Measurements from ENCODE around the gene PRKAR2B. TPM values are rescaled to one million over a fixed set of nuclear protein-coding genes. Genes with fewer than 3 reads are reported as not detected.

PRKAR2B gene
- total RNA-seq, 1 donor from 2014 or later, result 43.4 TPM

DNA sequence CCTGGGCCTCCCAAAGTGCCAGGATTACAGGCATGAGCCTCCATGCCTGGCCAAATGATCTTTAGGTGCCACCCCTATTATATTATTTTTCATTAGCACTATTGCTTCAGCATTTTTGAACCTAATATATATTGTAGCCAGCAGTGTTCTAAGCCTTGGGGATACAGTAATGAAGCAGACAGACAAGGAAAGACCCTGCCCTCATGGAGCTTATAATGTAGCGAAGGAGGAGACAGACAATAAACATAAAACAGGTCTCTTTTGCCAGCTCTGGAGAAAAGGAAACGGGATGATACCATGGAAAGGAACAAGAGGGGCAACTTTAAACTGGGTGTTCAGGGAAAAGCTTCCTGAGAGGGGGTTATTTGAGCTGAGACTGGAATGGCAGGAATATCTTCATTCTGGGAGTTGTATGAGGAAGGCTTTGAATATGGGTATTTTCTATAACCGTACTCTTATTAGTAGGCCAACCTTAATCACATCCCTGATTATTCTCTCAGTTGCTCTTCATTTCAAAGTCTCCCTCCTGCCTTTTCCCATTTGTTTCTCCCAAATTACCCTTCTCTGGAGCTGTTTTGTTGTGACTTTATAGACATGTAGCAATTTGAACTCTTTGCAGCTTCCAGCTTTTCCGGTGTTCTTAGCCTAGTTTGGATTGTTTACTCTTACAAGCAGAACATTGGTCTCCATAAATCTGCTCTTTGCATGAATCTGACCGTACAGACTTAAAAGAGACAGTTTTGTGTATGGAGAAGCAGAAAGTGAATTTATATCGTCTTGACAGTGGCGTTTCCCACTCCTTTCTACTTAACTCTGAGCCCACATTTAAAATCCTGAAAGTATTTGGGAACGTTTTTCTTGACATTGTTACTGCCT, 19.0 kb downstream of the PRKAR2B start:
- no peaks in the 10 kb centered on the region for H3K27me3 Mint-ChIP-seq (ENCODE audit: insufficient read depth, low read depth)
- H3K4me1 Mint-ChIP-seq, result peaks cover 9% of the 10 kb centered on the region
- H3K4me3 Mint-ChIP-seq, result no peak overlapping the region
- no peaks in the 10 kb centered on the region for H3K9me3 ChIP-seq (ENCODE audit: low read depth)
- H3F3A ChIP-seq (ENCODE audit: low read depth), result no peaks in the 10 kb centered on the region
- no peak overlapping the region for H3K27ac ChIP-seq
- H3K36me3 Mint-ChIP-seq, result no peaks in the 10 kb centered on the region
- TF ChIP-seq EZH2 (IDR thresholded peaks at IDR 0.05) (no peak), EZH2phosphoT487 (IDR thresholded peaks at IDR 0.05) (no peak)
- TF ChIP-seq, protein P1, sequence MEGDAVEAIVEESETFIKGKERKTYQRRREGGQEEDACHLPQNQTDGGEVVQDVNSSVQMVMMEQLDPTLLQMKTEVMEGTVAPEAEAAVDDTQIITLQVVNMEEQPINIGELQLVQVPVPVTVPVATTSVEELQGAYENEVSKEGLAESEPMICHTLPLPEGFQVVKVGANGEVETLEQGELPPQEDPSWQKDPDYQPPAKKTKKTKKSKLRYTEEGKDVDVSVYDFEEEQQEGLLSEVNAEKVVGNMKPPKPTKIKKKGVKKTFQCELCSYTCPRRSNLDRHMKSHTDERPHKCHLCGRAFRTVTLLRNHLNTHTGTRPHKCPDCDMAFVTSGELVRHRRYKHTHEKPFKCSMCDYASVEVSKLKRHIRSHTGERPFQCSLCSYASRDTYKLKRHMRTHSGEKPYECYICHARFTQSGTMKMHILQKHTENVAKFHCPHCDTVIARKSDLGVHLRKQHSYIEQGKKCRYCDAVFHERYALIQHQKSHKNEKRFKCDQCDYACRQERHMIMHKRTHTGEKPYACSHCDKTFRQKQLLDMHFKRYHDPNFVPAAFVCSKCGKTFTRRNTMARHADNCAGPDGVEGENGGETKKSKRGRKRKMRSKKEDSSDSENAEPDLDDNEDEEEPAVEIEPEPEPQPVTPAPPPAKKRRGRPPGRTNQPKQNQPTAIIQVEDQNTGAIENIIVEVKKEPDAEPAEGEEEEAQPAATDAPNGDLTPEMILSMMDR (IDR thresholded peaks at IDR 0.05), result no peak
- no peak overlapping the region for H3K4me3 ChIP-seq
- no peaks in the 10 kb centered on the region for H3K36me3 ChIP-seq
- no peaks in the 10 kb centered on the region for H3K9me3 Mint-ChIP-seq
- no peaks in the 10 kb centered on the region for H3K27me3 ChIP-seq
- H3K27ac Mint-ChIP-seq, result no peak overlapping the region
- peaks cover 27% of the 10 kb centered on the region for H3K79me2 ChIP-seq (ENCODE audit: low read depth)
- no peak overlapping the region for H3K4me2 ChIP-seq
- H4K20me1 ChIP-seq (ENCODE audit: low read depth), result no peaks in the 10 kb centered on the region
- H2AFZ ChIP-seq (replicated peaks), result no peak overlapping the region
- DNase-seq (ENCODE audit: low spot score), result no peak
- H3K4me1 ChIP-seq, result peaks cover 8% of the 10 kb centered on the region
- no peak overlapping the region for H3K9ac ChIP-seq

DNA sequence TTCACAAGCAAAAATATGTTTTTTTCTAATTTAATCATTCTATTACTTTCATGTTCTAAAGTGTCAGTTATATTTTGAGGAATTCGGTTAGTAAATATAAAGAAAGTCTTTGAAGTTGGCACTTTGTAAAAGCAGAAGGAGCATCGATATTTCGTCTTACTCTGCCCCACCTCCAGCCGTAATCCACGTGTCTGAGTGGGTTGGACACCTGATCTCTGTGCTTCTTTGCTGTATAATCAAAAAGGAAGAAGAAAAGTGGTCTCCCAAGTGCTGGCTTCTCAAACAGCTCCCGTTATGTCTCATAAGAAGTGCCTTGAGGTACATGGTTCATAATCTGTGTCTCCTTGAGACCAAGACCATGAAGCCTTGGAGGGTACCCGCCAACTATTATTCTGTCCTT, 19.8 kb downstream of the PRKAR2B start:
- Histone ChIP-seq H3K4me1 (peaks cover 8% of the 10 kb centered on the region), H3K9ac (no peak overlapping the region), H3K27me3 (no peaks in the 10 kb centered on the region), H3K79me2 (ENCODE audit: low read depth) (peaks cover 22% of the 10 kb centered on the region), H3K9me3 (ENCODE audit: low read depth) (no peaks in the 10 kb centered on the region), H3F3A (ENCODE audit: low read depth) (no peaks in the 10 kb centered on the region), H2AFZ (replicated peaks) (no peak overlapping the region), H3K36me3 (no peaks in the 10 kb centered on the region), H3K27ac (no peak overlapping the region), H4K20me1 (ENCODE audit: low read depth) (no peaks in the 10 kb centered on the region), H3K4me3 (no peak overlapping the region), H3K4me2 (no peak overlapping the region)
- peaks cover 9% of the 10 kb centered on the region for H3K4me1 Mint-ChIP-seq
- TF ChIP-seq EZH2phosphoT487 (IDR thresholded peaks at IDR 0.05) (no peak), EZH2 (IDR thresholded peaks at IDR 0.05) (no peak)
- TF ChIP-seq, protein P1 (IDR thresholded peaks at IDR 0.05), result no peak
- no peak overlapping the region for H3K4me3 Mint-ChIP-seq
- H3K36me3 Mint-ChIP-seq, result no peaks in the 10 kb centered on the region
- no peaks in the 10 kb centered on the region for H3K9me3 Mint-ChIP-seq
- no peak overlapping the region for H3K27ac Mint-ChIP-seq
- no peak for DNase-seq (ENCODE audit: low spot score)
- H3K27me3 Mint-ChIP-seq (ENCODE audit: insufficient read depth, low read depth), result no peaks in the 10 kb centered on the region

DNA sequence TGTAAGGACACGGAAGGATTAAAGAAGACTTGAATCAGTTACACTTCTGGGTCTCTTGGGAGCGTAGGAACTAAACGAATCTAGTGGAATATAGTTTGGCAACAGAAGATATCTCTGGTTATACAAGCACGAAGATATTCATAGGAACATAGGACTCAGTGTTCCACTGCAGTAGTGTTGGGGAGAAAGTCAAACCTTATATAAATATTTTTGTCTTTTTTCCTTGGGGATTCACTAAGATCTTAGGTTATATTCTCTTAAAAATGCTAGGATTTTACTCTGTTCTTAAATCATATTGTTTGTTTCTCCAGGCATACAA, 21.4 kb downstream of the PRKAR2B start:
- H3K79me2 ChIP-seq (ENCODE audit: low read depth), result peaks cover 9% of the 10 kb centered on the region
- TF ChIP-seq EZH2 (IDR thresholded peaks at IDR 0.05) (no peak), EZH2phosphoT487 (IDR thresholded peaks at IDR 0.05) (no peak)
- TF ChIP-seq, protein P1 (IDR thresholded peaks at IDR 0.05), result no peak
- Mint-ChIP-seq H3K27me3 (ENCODE audit: insufficient read depth, low read depth) (no peaks in the 10 kb centered on the region), H3K4me3 (no peak overlapping the region), H3K36me3 (peaks cover 2% of the 10 kb centered on the region), H3K27ac (no peak overlapping the region), H3K4me1 (peaks cover 9% of the 10 kb centered on the region), H3K9me3 (no peaks in the 10 kb centered on the region)
- H3F3A ChIP-seq (ENCODE audit: low read depth), result no peaks in the 10 kb centered on the region
- no peak overlapping the region for H3K4me2 ChIP-seq
- no peak for DNase-seq (ENCODE audit: low spot score)
- no peaks in the 10 kb centered on the region for H3K36me3 ChIP-seq
- H3K9ac ChIP-seq, result no peak overlapping the region
- no peak overlapping the region for H3K27ac ChIP-seq
- no peaks in the 10 kb centered on the region for H4K20me1 ChIP-seq (ENCODE audit: low read depth)
- no peak overlapping the region for H3K4me3 ChIP-seq
- H3K9me3 ChIP-seq (ENCODE audit: low read depth), result no peaks in the 10 kb centered on the region
- H2AFZ ChIP-seq (replicated peaks), result no peak overlapping the region
- H3K4me1 ChIP-seq, result peaks cover 8% of the 10 kb centered on the region
- no peaks in the 10 kb centered on the region for H3K27me3 ChIP-seq

Measured in neural progenitor cell (in vitro differentiated cells).